ENCODE results near the gene USH1C.
A peak's percentile ranks its signal among the peaks of the same experiment; 100 is the strongest.

Gene USH1C

DNA sequence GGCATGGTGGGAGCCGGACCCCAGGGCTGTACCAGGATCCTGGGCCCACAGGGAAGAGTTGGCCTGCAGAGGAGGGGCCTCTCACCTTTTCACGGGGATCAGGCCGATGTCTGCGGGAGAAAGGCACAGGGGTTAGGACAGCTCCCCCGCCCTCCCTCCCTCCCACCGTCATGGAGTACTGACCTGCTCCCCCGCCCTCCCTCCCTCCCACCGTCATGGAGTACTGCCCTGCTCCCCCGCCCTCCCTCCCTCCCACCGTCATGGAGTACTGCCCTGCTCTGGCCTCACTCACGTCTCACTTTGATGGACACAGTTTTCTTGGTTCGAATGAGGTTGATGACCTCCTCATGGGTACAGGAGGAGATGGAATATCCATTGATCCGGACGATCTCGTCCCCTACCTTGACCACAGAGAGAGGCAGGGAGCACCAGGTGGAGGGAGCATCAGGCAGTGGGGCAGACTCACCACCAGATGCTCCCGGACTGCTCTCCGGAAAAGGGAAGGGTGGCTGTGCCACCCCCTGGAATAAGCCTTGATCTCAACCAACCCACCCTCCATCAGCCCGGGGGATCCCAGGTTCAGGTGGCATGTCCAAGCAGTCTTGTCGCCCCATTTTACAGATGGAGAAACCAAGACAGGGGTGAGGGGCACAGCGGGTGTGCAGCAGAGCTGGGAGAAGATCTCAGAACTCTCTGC is 17.1 kb downstream of the USH1C start:
- no peak for DNase-seq (ENCODE audit: low spot score)

DNA sequence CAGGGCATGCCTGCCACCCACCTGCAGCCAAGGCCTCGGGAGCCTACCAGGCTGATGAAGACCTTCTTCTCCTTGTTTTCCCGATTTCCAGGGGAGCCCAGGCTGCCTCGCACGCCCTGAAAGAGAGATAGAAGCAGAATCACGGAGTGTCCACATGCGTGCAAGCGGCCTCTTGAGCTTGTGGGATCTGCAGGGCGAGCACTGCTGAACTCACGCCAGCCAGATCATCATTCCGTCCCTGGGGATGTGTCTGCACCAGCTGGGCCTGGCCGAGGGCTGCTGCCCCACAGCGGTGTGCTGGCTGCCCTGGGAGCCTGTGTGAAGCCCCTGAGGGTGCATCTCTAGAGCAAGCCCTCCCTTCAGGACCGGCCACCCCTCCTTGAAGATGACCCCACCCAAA is 17.9 kb downstream of the USH1C start:
- DNase-seq (ENCODE audit: low spot score), result peak; percentile 77

DNA sequence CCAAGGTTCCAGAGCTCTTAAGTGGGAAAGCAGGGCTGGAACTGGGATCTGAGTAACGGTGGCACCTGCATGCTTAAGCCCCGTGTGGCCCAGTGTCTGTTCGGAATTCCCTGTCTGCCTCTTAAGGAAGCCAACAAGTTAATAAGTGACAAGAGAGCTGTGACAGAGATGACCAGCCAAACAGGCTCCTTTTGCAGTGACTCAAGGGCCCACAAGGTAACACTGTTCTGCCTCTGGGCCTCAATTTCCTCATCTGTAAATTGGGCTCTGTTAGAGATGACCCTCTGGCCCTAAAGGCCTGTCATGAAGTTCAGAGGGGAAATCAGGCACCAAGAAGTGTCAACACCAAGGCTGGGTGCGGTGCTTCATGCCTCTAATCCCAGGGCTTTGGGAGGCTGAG is 18.6 kb downstream of the USH1C start:
- DNase-seq (ENCODE audit: low spot score), result no peak

- DNase-seq (ENCODE audit: low spot score), result no peak
Measured at GRCh38 chr11:17524221-17524620, 20.0 kb downstream of the USH1C start.

GRCh38 chr11:17522655-17523054 is 21.6 kb downstream of the USH1C start:
- DNase-seq (ENCODE audit: low spot score), result no peak

GRCh38 chr11:17521106-17521900 is 22.9 kb downstream of the USH1C start:
- no peak for DNase-seq (ENCODE audit: low spot score)

- DNase-seq (ENCODE audit: low spot score), result peak; percentile 74
Measured at GRCh38 chr11:17519061-17519885, 24.9 kb downstream of the USH1C start.

GRCh38 chr11:17518366-17518765 is 25.9 kb downstream of the USH1C start:
- DNase-seq (ENCODE audit: low spot score), result no peak

GRCh38 chr11:17517186-17517585 is 27.0 kb downstream of the USH1C start:
- DNase-seq (ENCODE audit: low spot score), result no peak

DNA sequence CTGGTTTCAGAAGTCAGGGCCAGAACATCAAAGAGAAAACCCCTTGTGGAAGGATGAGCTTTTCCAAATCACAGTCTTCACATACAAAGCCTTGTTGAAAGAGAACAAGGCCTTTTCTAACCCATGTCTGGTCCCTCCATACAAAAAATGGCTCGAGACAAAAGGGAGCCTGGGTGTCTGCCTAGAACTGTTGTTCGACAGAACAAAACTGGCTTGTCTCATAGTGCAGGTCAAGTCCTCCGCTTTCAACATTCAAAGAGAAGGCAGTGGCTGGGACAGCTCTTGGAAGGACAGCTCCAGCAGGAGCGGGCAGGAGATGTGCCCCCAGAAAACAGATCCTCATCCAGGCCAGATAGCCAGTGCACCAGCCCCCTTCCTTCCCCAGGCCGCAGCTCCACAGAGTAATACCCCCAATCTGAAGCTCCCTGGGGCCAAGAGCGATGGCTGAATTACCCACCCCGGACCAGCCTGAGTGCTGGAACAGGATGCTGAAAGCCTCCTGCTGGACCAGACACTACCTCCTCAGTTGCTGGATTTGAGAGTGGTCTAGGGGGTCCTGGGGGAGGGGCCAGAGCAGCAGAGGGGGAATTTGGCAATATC is 27.6 kb downstream of the USH1C start:
- no peak for DNase-seq (ENCODE audit: low spot score)

- DNase-seq (ENCODE audit: low spot score), result peak; percentile 99
Measured at GRCh38 chr11:17515443-17516176, 28.6 kb downstream of the USH1C start.

- peak; percentile 93 for DNase-seq (ENCODE audit: low spot score)
Measured at GRCh38 chr11:17514476-17514875, 29.7 kb downstream of the USH1C start.

DNA sequence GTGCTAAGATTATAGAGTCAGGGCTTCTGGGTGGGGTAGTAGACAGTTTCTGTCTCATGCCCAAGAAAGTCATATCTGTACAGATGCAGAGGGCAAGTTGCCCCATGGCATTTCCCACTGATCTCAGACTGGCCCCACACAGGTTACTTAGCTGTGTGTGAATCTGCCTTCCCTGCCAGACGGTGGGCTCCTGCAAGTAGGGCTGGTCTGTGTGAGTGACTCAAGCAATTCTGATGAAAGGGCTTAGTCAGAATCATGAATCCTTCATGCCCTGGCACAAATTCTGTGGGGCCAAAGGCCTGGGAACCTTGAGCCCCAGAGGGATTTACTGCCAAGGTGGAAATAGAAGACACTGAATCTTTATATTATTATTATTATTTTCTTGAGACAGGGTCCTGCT is 30.4 kb downstream of the USH1C start:
- DNase-seq (ENCODE audit: low spot score), result no peak

DNA sequence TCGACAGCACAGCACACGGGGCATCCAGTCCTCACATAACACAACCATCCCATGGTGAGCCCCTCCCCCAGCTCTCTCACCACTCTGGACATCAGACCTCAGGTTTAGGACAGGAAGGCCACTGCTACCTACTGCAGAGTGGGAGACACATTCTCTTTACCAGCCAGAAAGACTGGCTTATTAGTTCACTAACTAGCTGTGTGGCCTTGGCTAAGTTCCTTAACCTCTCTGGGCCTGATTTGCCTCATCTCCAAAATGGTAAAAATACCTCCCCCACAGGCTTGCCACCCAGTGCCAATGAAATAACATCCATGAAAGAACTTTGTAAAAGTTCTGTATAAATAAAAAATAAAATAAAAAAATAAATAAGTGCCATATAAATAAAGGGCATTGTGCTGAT is 32.1 kb downstream of the USH1C start:
- DNase-seq (ENCODE audit: low spot score), result no peak

- DNase-seq (ENCODE audit: low spot score), result no peak
Measured at GRCh38 chr11:17511571-17511970, 32.6 kb downstream of the USH1C start.

DNA sequence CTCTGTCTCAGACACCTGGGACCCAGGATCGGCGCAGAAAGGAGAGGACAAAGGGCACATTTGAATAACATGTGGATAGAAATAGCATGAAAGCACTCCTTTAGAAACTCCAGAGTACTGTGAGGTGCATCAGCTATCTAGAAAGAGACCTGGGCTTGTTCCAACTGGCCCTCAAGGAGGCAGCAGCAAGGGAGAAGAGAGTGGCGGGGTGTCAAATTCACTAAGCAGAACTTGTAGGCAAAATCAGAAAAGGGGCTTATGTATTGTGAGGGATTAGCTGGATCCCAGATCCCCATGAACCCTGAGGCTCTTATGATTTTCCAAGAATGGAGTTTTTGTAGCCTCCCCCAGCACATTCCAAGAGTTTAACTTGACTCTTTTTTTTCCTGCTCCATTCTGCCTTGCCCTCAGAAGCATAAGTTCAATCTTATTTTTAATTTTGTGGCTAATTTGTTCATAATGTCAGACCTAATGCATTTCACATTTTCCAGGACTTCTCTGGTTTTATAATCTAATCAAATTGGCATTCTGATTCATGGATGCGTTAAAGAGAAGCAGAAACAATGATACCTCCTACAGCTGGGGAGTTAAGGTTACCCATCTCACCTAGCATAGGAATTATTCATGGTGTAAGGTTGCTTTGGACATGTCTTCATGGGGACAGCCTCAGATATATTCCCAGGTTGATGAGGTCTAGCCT is 33.6 kb downstream of the USH1C start:
- DNase-seq (ENCODE audit: low spot score), result peak; percentile 78

DNA sequence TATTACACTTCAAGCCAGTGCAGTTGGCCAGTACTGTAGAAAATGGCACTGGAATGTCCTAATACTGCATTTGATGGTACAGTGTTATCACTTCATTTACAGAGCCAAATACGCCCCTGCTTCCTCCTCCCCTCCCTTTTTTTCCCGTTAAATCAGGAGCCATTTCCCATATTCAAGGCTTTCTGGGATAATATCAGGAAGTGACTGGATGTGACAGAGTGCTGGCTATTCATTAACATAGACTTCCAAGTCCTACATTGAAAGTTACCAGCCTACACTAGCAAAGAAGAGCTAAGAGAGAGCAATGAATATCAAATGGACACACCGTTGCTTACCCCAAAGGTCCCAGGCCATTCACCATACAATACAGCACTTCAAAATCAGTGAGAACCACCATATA is 35.4 kb downstream of the USH1C start:
- DNase-seq (ENCODE audit: low spot score), result no peak

GRCh38 chr11:17508306-17508705 is 35.9 kb downstream of the USH1C start:
- no peak for DNase-seq (ENCODE audit: low spot score)

GRCh38 chr11:17507773-17508172 is 36.4 kb downstream of the USH1C start:
- peak; percentile 63 for DNase-seq (ENCODE audit: low spot score)

DNA sequence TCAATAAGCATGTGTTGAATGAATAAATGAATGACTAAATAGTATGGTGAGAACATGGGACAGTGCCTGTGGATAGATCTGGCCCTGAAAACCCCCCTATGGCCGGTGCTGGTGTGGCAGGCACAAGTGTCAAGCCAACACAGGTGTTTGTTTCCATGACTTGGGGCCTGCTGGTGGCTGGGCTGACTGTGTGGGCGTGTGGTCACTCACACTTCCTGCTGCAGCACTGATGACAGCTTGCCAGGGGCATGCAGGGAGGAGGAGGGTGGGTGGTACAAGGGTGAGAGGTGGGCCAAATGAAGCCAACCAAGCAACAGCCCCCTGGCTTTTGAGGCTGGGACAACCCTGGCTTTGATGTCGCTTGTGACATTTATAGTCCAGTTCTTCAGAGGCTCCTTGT is 37.3 kb downstream of the USH1C start:
- no peak for DNase-seq (ENCODE audit: low spot score)

GRCh38 chr11:17506314-17506713 is 37.9 kb downstream of the USH1C start:
- no peak for DNase-seq (ENCODE audit: low spot score)
